Peyer's patch (tissue), 4 donors: ENCODE measurements around the gene PGM5. TPM values are rescaled to one million over a fixed set of nuclear protein-coding genes. Genes with fewer than 3 reads are reported as not detected.

Experiments used
- DNase-seq, 3 donors: peaks; one replicate each; pipeline ENCODE4 v3.0.0-alpha.2; 2017 to 2019
- H3K27ac ChIP-seq, 4 donors: fragments of 200-600 bp; sonication (generic); one replicate each; pipeline ENCODE4 v1.5.1; 2016 to 2019
- H3K27me3 ChIP-seq, 2 donors: fragments of 200-600 bp; sonication (generic); one replicate each; pipeline ENCODE4 v1.5.1; 2019
- H3K36me3 ChIP-seq, 3 donors: fragments of 200-600 bp; sonication (generic); one replicate each; pipeline ENCODE4 v1.5.1; 2016 to 2019
- H3K4me1 ChIP-seq, 4 donors: fragments of 200-600 bp; sonication (generic); one replicate each; pipeline ENCODE4 v1.5.1; 2016 to 2019
- H3K4me3 ChIP-seq, 4 donors: fragments of 200-600 bp; sonication (generic); 1 replicate in 3 of 4; 2 replicates in 1 of 4; pipeline ENCODE4 v1.5.1; 2016 to 2019; ENCODE audit warnings: mild to moderate bottlenecking in 1 of 4
- H3K9me3 ChIP-seq, 4 donors: fragments of 200-600 bp; sonication (generic); one replicate each; pipeline ENCODE4 v1.5.1; 2016 to 2019; ENCODE audit warnings: mild to moderate bottlenecking in 1 of 4
- CTCF ChIP-seq, 6 experiments: fragments of 450-650 bp in 4 of 6; fragments of 200-600 bp in 2 of 6; sonication (generic) in 1 of 6; IDR thresholded peaks; one replicate each; pipeline ENCODE4 v1.5.1; 2017 to 2019; ENCODE audit warnings: antibody characterized with exemption in 6 of 6, mild to moderate bottlenecking in 3 of 6, moderate library complexity in 1 of 6
- POLR2A ChIP-seq, 2 donors: fragments of 450-650 bp; IDR thresholded peaks; one replicate each; pipeline ENCODE4 v1.5.1; 2017; ENCODE audit warnings: antibody characterized with exemption in 2 of 2, mild to moderate bottlenecking in 2 of 2, moderate library complexity in 2 of 2
- total RNA-seq, 4 donors: library from RNA; depleted of rRNA; stranded (reverse); fragments of >200 nt; gene quantifications; one replicate each; pipeline ENCODE4 v1.1.0, GENCODE V29; 2016

The PGM5 gene
- total RNA-seq, 4 donors from 2014 or later = 7.5 to 30.5 (median 23.6) TPM

GRCh38 chr9:68546596-68547390 is 190.4 kb downstream of the PGM5 start:
- Histone ChIP-seq H3K4me1 (peaks cover 0 to 23% (median 2%) of the 10 kb centered on the region in 4 donors), H3K36me3 (no peaks in the 10 kb centered on the region), H3K4me3 (no peak overlapping the region), H3K9me3 (no peaks in the 10 kb centered on the region), H3K27me3 (no peaks in the 10 kb centered on the region), H3K27ac (peak overlapping the region; percentile 16 to 77 (median 60))
- TF ChIP-seq POLR2A (IDR thresholded peaks at IDR 0.05) = no peak
- DNase-seq = peak in 2 of 3 donors; percentile 43 to 53

GRCh38 chr9:68547417-68547816 is 191.0 kb downstream of the PGM5 start:
- no peaks in the 10 kb centered on the region for H3K9me3 ChIP-seq
- no peak overlapping the region for H3K4me3 ChIP-seq
- peak overlapping the region in 3 of 4 donors; percentile 55 to 77 (median 64) for H3K27ac ChIP-seq
- no peaks in the 10 kb centered on the region for H3K36me3 ChIP-seq
- H3K27me3 ChIP-seq = no peaks in the 10 kb centered on the region
- DNase-seq = no peak
- TF ChIP-seq POLR2A (IDR thresholded peaks at IDR 0.05) (no peak), CTCF (IDR thresholded peaks at IDR 0.05) (no peak)
- H3K4me1 ChIP-seq = peaks cover 0 to 24% (median 2%) of the 10 kb centered on the region in 4 donors

DNA sequence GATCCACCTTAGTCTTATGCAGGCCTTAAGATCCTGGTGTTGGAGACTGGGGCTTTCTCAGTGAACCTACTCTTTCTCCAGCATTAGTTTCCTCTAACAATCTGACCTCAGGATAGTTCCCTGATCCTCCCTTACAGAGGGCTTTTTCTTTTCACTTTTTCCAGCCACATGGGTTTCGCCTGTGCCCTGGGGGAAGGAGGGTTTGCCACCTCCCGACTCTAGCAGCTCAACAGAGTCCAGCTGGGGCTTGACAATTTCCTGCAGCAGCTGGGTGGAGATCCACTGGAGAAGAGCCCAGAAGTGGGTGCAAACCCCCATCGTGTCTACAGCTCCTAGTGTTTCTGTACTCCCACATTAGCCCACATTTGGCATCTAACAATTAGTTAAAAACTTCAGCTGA is 191.8 kb downstream of the PGM5 start:
- no peak overlapping the region for H3K4me3 ChIP-seq
- peaks cover 0 to 27% (median 2%) of the 10 kb centered on the region in 4 donors for H3K4me1 ChIP-seq
- no peaks in the 10 kb centered on the region for H3K36me3 ChIP-seq
- no peak for TF ChIP-seq POLR2A (IDR thresholded peaks at IDR 0.05)
- H3K9me3 ChIP-seq = no peaks in the 10 kb centered on the region
- no peak for DNase-seq
- H3K27me3 ChIP-seq = no peaks in the 10 kb centered on the region
- H3K27ac ChIP-seq = no peak overlapping the region

DNA sequence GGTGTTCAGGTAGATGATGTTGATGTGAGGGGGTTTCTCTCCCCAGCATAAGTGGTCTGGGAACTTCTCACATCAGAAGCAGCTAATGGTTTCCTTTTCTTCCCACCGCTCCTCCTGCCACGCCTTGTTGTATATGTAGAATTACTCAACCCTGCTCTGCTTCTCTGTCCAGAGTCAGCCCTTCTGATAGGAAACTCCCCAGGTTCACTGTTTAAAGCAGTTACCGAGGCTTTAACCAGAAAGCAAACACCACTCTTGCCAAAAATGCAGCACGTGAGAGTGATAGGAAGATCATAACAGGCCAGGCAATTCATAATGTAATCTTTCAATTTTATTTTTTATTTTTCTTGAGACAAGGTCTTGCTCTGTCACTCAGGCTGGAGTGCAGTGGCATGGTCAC is 194.8 kb downstream of the PGM5 start:
- Histone ChIP-seq H3K9me3 (no peaks in the 10 kb centered on the region), H3K27me3 (no peaks in the 10 kb centered on the region), H3K4me3 (peak overlapping the region in 1 of 4 donors; percentile 2), H3K27ac (peak overlapping the region in 2 of 4 donors; percentile 74 to 76), H3K36me3 (no peaks in the 10 kb centered on the region), H3K4me1 (peaks cover 0 to 23% (median 0%) of the 10 kb centered on the region in 4 donors)
- DNase-seq = peak in 1 of 3 donors; percentile 70
- TF ChIP-seq POLR2A (IDR thresholded peaks at IDR 0.05) = peak in 1 of 2 donors; percentile 12
- no peak for TF ChIP-seq CTCF (IDR thresholded peaks at IDR 0.05)

DNA sequence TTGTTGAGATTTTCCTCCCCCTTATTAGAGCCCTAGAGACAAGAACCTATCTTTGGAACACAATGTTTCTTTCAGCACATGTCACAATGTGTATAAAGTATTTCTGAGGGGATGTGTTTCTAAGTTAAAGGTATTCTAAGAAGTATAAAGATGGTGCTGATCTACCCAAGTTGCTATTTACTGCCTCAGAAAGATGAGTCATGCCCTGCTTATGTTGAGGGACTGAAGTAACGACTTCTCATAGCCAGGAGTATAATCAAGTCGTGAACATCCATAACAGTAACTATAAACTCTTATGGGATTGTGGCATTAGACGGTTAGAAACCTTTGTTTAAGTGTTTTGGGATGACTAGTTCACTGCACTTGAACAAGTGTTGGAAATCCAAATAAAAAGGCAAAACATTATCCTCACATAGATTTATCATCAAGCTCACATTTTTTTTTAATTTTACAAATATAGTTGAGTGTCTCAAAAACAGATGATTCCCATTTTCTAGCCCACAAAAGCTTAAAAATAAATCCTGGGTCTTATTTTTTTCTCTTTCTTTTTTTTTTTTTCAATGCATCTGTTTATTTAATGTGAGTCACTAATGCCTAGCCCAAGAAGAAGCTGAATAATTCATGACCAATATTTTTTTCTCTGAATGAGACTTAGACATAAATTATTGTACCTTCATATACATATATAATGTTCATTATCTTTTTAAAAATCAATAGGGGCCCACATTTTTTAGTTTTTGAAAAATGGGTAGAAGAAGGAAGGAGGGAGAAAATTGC is 196.5 kb downstream of the PGM5 start:
- DNase-seq = no peak
- peak overlapping the region in 2 of 4 donors; percentile 14 to 74 for H3K27ac ChIP-seq

More for the DNA sequence above, 196.5 kb downstream of the PGM5 start:
- TF ChIP-seq CTCF (IDR thresholded peaks at IDR 0.05) (peak in 3 of 6 experiments; percentile 13 to 25 (median 20)), POLR2A (IDR thresholded peaks at IDR 0.05) (no peak)
- H3K36me3 ChIP-seq = no peaks in the 10 kb centered on the region
- H3K4me1 ChIP-seq = peaks cover 0 to 14% (median 0%) of the 10 kb centered on the region in 4 donors
- H3K4me3 ChIP-seq = no peak overlapping the region
- H3K27me3 ChIP-seq = no peaks in the 10 kb centered on the region
- H3K9me3 ChIP-seq = no peaks in the 10 kb centered on the region
